GM21737 (cell line): ENCODE results near the gene NHS.
"Not testable (repeated sequence)": the region's sequence is repeated elsewhere in the genome, so short reads cannot be mapped to it uniquely, and the experiment has no call there.

Experiments
- ATAC-seq: cut with Tn5 transposase; IDR thresholded peaks from one replicate; pipeline ENCODE4 v1.9.1; 2021; ENCODE audit warnings: mild to moderate bottlenecking, moderate library complexity; ENCODE audit not compliant: unreplicated experiment

Gene NHS

GRCh38 chrX:17443556-17443955 is 68.6 kb downstream of the NHS start:
- ATAC-seq = no peak

GRCh38 chrX:17446269-17446668 is 71.3 kb downstream of the NHS start:
- ATAC-seq = not testable (repeated sequence)

- ATAC-seq = no peak
Observed at GRCh38 chrX:17448188-17448587, 73.2 kb downstream of the NHS start.

DNA sequence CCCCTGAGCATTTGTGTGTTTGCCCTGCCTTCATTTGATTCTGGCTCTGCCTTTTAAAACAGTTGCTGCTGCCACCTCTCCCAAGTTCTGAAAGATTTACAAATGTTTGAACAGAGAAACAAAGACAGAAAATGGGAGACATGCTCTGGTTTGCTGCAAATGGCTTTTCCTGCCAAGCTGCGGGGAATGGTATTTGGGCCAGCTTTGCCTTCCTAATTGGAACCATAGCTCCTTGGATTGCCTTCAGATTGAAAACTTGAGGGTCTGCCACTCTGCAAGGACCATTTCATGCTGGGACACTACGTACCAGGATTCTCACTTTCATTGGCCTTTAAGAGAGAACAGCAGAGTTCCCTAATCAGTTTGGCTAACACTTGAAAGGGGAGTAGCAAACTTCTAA is 74.9 kb downstream of the NHS start:
- no peak for ATAC-seq

DNA sequence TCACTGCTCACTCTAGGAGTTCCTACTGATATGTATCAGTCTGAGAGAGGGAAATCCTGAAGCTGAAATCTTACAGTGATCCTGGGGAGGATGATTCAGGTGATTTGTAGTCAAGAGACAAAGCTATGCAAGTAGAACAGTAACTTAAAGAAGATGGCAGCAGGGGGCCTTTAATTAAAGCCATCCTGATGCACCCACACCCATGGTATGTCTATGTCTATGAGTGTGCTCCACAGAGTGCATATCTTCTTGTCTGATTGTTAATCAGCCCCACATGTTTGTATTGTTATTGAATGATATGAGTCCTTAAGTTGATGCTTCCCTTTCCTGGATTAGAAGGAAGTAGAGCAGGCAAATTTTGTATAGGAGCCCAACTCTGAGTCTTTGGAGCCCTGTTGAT is 78.8 kb downstream of the NHS start:
- ATAC-seq = no peak

DNA sequence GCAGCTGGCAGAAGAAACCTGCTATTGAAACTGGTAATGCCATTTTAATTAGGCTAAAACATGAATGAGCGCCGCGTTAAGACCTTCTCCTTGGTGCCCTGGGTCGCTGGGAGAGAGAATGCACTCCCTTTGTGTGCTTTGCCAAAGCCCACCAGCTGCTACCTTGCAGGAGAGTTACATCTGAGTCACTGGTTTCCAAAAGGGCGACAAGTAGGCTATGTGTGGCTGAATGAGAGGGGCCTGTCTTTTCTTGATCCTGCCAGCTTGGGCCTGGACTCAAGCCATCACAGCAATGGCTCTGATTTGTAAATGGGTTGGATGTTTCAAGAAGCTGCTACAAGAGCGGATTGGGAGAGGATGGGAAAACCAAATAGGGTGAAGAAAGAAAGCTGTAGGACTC is 81.5 kb downstream of the NHS start:
- ATAC-seq = no peak

- ATAC-seq = no peak
Observed at GRCh38 chrX:17459008-17459611, 84.1 kb downstream of the NHS start.

- no peak for ATAC-seq
Observed at GRCh38 chrX:17459661-17460060, 84.7 kb downstream of the NHS start.

GRCh38 chrX:17462881-17463280 is 87.9 kb downstream of the NHS start:
- ATAC-seq = no peak

DNA sequence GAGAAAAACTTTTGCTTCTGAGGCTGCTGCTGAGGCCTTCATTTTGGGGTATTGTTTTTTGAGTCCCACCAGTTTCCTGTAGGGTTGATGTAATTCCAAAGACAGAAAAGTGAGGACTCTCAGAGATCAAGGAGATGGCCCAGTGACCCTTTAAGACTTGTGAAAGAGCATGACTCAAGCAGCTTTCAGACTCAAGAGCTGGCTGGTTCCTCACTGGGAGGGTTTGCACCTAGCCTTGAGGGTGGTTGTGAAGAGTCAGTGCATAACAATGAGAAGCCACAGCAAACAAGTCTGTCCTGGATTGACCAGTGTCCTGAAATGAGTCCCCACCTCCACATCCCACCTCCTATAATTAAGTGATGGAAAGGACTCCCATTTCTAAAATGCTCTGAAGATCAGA is 89.2 kb downstream of the NHS start:
- ATAC-seq = no peak

DNA sequence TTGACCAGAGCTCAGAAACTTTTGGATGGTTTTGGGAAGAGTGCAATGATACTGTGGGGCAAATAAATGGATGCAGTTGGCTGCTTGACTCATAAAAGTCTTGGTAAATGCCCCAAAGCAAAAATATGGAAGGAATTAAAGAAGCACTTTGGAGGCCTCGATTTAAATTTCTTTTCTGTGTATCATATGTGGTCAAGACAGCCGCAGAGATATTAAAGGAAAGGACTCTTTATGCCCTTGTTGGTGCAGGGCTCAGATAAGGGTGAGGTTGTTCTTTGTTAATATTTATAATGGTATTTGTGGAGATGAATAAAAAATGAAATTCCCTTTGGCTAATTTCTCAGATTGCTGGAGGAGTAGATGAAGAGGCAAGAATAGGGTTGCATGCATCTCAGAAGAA is 90.2 kb downstream of the NHS start:
- no peak for ATAC-seq

- no peak for ATAC-seq
Observed at GRCh38 chrX:17465802-17466201, 90.8 kb downstream of the NHS start.

GRCh38 chrX:17470136-17470535 is 95.1 kb downstream of the NHS start:
- no peak for ATAC-seq

GRCh38 chrX:17471121-17471520 is 96.1 kb downstream of the NHS start:
- no peak for ATAC-seq

DNA sequence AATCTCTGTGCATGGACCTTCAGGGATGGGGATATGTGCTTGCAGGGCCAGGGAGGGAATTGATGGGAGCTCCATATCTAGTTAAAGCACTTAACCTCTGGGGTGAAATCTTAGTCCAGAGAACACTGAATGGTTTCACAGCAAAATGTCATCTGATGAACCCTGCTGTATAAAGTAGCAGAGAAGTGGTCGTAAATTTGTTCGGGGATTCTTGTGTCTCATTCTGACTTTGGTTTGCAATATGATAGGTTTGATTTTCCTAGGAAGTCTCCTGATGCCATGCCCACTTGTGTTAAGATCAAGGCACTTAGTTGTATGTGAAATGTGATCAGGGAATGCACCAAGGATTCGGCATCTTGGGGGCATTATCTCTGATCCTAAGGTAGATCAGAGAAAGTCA is 96.9 kb downstream of the NHS start:
- ATAC-seq = no peak

DNA sequence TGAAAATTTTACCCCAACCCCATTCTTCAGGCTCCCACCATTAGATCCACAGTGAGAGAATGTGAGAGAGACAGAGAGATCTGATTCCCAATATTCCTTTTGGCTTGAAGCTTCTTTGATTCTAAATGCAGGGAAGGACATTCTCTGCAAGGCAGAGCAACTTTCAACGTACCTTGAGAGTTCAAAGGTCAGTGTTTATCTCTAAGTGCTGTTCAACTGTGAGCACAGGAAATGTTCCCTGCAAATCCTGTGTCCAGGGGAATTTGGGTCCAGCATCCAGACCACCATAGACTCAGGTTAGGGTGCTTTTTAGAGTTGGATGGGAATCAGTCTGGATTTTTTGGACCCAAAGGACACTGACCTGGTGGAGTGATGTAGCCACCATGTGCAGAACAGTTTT is 97.4 kb downstream of the NHS start:
- no peak for ATAC-seq

- no peak for ATAC-seq
Observed at GRCh38 chrX:17473021-17473420, 98.0 kb downstream of the NHS start.

GRCh38 chrX:17474892-17475291 is 99.9 kb downstream of the NHS start:
- ATAC-seq = no peak

DNA sequence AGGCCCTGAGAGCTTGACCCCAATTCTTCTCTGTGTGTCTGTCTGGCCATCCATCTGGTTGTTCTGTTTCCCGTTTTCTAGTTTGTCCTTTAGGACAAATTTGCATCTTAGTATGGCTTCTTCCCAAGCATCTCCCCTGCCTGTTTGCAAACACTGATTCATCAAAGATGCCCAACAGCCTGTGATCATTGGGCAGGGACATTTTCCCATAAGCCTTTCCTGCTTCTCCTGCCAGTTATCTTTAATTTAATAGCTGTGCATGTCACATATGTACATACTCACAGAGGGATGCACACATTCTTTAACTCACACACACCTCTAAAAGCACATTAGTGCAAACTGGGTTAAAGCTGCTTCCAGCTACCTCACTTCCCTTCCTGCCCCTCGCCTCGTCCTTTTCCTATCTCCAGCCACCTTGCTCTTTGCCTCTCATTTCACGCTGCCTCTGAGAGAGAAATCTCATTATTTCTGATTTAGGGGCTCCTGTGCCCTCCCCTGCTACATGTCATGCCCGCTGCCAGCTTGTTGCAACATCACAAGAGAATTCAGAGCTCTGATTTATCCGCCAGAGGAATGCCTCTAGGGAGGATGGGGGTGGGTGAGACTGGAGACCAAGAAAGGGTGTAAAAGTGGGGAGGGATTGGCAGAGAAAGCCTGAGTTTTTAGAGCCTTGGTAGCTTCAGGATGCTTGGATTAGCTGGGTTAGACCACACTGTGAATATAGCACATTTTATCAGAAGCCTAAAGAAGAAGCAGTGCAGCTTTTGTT is 100.6 kb downstream of the NHS start:
- no peak for ATAC-seq

- ATAC-seq = no peak
Observed at GRCh38 chrX:17476411-17476810, 101.4 kb downstream of the NHS start.

DNA sequence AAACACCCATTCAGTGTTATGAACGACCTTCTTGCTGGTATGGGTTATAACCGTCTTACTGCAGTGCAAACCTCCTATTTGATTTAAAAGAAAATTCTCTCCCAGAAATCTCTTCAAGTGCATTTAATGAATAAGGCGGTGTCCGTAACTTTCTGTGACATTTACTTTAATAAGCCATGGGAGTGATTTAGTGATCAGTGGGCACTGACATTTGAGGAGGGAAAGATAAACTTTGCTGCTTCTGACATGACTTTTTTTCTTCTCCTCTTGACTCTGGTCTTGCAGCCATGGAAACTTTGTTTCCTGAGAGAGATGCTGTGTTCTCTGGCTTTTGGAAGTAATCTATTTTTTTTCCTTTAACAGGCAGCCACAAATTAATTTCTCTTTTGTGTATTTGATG is 106.1 kb downstream of the NHS start:
- ATAC-seq = no peak

- ATAC-seq = no peak
Observed at GRCh38 chrX:17484592-17484991, 109.6 kb downstream of the NHS start.

DNA sequence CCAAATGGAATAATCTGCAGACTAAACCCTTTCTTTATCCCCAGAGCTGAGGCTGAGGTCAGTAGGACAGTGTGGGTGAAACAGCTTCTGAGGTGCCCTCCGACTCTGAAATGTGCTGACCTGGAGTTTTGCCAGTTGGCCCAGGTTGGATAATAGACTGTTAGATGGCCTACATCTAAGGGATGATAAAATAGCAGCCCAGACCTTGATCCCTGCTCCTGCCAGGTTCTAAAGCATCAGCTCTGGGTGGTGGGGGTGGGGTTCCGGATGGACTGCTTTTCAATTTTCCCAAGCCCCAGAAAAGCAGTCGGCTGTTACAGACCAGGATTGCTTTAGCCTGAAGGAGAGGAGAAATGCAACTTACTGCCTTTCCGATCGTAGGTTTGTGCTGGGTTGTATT is 110.4 kb downstream of the NHS start:
- ATAC-seq = no peak
